ENCODE measurements around the gene SLX4IP. TPM values are rescaled to one million over a fixed set of nuclear protein-coding genes. Genes with fewer than 3 reads are reported as not detected.

Gene SLX4IP
- total and polyA plus RNA-seq, 2 of the 13 experiments (the other 11 are each of a cell fraction or from before 2014, with no cell fraction given): 3.6 to 7.3 TPM

- TF ChIP-seq ATF3 (CRISPR knock-in tag; IDR thresholded peaks at IDR 0.05): peak; percentile 80
- TF ChIP-seq MAFF (IDR thresholded peaks at IDR 0.05; ENCODE audit: low read depth, low read length): no peak
- no peak; the same call in 1 of the 2 replicates for TF ChIP-seq CHD4 (IDR thresholded peaks at IDR 0.05; ENCODE audit: borderline replicate concordance, low read length)
- no peak for TF ChIP-seq ZNF580 (CRISPR knock-in tag; IDR thresholded peaks at IDR 0.05; ENCODE audit: borderline replicate concordance, low read depth)
- TF ChIP-seq MYC (CRISPR knock-in tag; IDR thresholded peaks at IDR 0.05; ENCODE audit: borderline replicate concordance): peak; percentile 99
- TF ChIP-seq POLR2G (IDR thresholded peaks at IDR 0.05; ENCODE audit: low read depth, low read length): peak; percentile 29; the same call in 1 of the 2 replicates
- peak; percentile 91 for TF ChIP-seq ZNF792 (CRISPR knock-in tag; IDR thresholded peaks at IDR 0.05)
- no peak for TF ChIP-seq ZNF33A (CRISPR knock-in tag; IDR thresholded peaks at IDR 0.05; ENCODE audit: borderline replicate concordance)
- TF ChIP-seq TAF1 (CRISPR knock-in tag; IDR thresholded peaks at IDR 0.05): 0 out of 2 replicates have a peak, but pooled peaks have one; percentile 13
- TF ChIP-seq, protein P1, sequence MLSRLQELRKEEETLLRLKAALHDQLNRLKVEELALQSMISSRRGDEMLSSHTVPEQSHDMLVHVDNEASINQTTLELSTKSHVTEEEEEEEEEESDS (CRISPR knock-in tag; IDR thresholded peaks at IDR 0.05; ENCODE audit: borderline replicate concordance): no peak
- TF ChIP-seq SMARCE1 (IDR thresholded peaks at IDR 0.05; ENCODE audit: borderline replicate concordance): no peak
- TF ChIP-seq ZKSCAN1 (IDR thresholded peaks at IDR 0.05; ENCODE audit: low read length): peak; percentile 37; the same call in 1 of the 2 replicates
- 0 out of 2 replicates have a peak, but pooled peaks have one; percentile 54 for TF ChIP-seq ZNF543 (CRISPR knock-in tag; IDR thresholded peaks at IDR 0.05)
- no peak; the same call in 1 of the 2 replicates for TF ChIP-seq ZSCAN29 (CRISPR knock-in tag; conservative IDR thresholded peaks at IDR 0.05)
- TF ChIP-seq ELF4 (CRISPR knock-in tag; IDR thresholded peaks at IDR 0.05; ENCODE audit: borderline replicate concordance): no peak
- TF ChIP-seq HNF4G (IDR thresholded peaks at IDR 0.05; ENCODE audit: borderline replicate concordance, low read depth, low read length): no peak
- TF ChIP-seq HNF4G (CRISPR knock-in tag; IDR thresholded peaks at IDR 0.05; ENCODE audit: borderline replicate concordance, low read depth): peak; percentile 39; the same call in 1 of the 2 replicates
- TF ChIP-seq ZXDC (CRISPR knock-in tag; IDR thresholded peaks at IDR 0.05): no peak
- TF ChIP-seq ZEB1 (IDR thresholded peaks at IDR 0.05; ENCODE audit: insufficient replicate concordance, low read depth): peak; percentile 3
- TF ChIP-seq, protein P2, sequence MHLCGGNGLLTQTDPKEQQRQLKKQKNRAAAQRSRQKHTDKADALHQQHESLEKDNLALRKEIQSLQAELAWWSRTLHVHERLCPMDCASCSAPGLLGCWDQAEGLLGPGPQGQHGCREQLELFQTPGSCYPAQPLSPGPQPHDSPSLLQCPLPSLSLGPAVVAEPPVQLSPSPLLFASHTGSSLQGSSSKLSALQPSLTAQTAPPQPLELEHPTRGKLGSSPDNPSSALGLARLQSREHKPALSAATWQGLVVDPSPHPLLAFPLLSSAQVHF (CRISPR knock-in tag; IDR thresholded peaks at IDR 0.05): no peak
- no peak for TF ChIP-seq TERF1 (CRISPR knock-in tag; IDR thresholded peaks at IDR 0.05)
- TF ChIP-seq RFX3 (CRISPR knock-in tag; IDR thresholded peaks at IDR 0.05): no peak
- TF ChIP-seq, protein P3, sequence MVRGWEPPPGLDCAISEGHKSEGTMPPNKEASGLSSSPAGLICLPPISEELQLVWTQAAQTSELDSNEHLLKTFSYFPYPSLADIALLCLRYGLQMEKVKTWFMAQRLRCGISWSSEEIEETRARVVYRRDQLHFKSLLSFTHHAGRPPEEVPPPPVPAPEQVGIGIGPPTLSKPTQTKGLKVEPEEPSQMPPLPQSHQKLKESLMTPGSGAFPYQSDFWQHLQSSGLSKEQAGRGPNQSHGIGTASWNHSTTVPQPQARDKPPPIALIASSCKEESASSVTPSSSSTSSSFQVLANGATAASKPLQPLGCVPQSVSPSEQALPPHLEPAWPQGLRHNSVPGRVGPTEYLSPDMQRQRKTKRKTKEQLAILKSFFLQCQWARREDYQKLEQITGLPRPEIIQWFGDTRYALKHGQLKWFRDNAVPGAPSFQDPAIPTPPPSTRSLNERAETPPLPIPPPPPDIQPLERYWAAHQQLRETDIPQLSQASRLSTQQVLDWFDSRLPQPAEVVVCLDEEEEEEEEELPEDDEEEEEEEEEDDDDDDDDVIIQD (CRISPR knock-in tag; IDR thresholded peaks at IDR 0.05; ENCODE audit: low read depth): peak; percentile 85
These were observed 236.3 kb downstream of the SLX4IP start (continued) for GRCh38 chr20:10671221-10671918.
